Sigmoid colon (tissue), 7 donors: ENCODE results near the gene SPRED2. TPM values are rescaled to one million over a fixed set of nuclear protein-coding genes. Genes with fewer than 3 reads are reported as not detected.

Source experiments
- DNase-seq: peaks from one replicate; pipeline ENCODE4 v3.0.0-alpha.2; 2019
- H3K27ac ChIP-seq, 4 donors: fragments of 200-600 bp; sonication (generic); one replicate each; pipeline ENCODE4 v1.5.1; 2016 to 2019; ENCODE audit warnings: mild to moderate bottlenecking in 1 of 4
- H3K27me3 ChIP-seq, 3 donors: fragments of 200-600 bp; sonication (generic); one replicate each; pipeline ENCODE4 v1.5.1; 2019; ENCODE audit warnings: mild to moderate bottlenecking in 1 of 3
- H3K36me3 ChIP-seq, 4 donors: fragments of 200-600 bp; sonication (generic); one replicate each; pipeline ENCODE4 v1.5.1; 2016 to 2019
- H3K4me1 ChIP-seq, 4 donors: fragments of 200-600 bp; sonication (generic); one replicate each; pipeline ENCODE4 v1.5.1; 2017 to 2019
- H3K4me3 ChIP-seq, 4 donors: fragments of 200-600 bp; sonication (generic); one replicate each; pipeline ENCODE4 v1.5.1; 2017 to 2019; ENCODE audit warnings: mild to moderate bottlenecking in 2 of 4, moderate library complexity in 1 of 4
- H3K9me3 ChIP-seq, 4 donors: fragments of 200-600 bp in 3 of 4; sonication (generic) in 3 of 4; one replicate each; pipeline versions ENCODE4 v1.5.1 to v1.6.1; 2013 to 2019
- CTCF ChIP-seq, 4 experiments: fragments of 450-650 bp in 3 of 4; fragments of 200-600 bp in 1 of 4; IDR thresholded peaks; one replicate each; pipeline ENCODE4 v1.5.1; 2016 to 2019; ENCODE audit warnings: antibody characterized with exemption in 4 of 4, mild to moderate bottlenecking in 3 of 4, moderate library complexity in 2 of 4
- EP300 ChIP-seq, 4 donors: sonication (generic); formaldehyde crosslinking; IDR thresholded peaks; one replicate each; pipeline ENCODE4 v1.6.1; 2017; ENCODE audit warnings: antibody characterized with exemption in 4 of 4
- POLR2A ChIP-seq, 2 donors: fragments of 450-650 bp; IDR thresholded peaks; one replicate each; pipeline ENCODE4 v1.6.1; 2016; ENCODE audit warnings: antibody characterized with exemption in 2 of 2, mild to moderate bottlenecking in 2 of 2, moderate library complexity in 2 of 2
- POLR2AphosphoS5 ChIP-seq, 4 donors: sonication (generic); formaldehyde crosslinking; IDR thresholded peaks; one replicate each; pipeline ENCODE4 v1.6.1; 2017; ENCODE audit warnings: antibody characterized with exemption in 4 of 4
- WGBS, 2 donors: extraction: QIAGEN DNeasy Blood & Tissue Kit; methylation state at CpG; one replicate each; pipeline ENCODE4 v1.1.7; 2013; 5-methylcytosine and 5-hydroxymethylcytosine counted together
- intact Hi-C: fragments of 100-400 bp; cut with DNase I; formaldehyde crosslinking; loops from one replicate; pipeline ENCODE4 v1.15.1; 2023
- polyA plus RNA-seq, 3 donors: library from polyadenylated mRNA; stranded (reverse); fragments of 200-250 nt; gene quantifications; one replicate each; pipeline ENCODE4 v1.2.3, GENCODE V29; 2013
- total RNA-seq, 4 donors: library from RNA; depleted of rRNA; stranded (reverse); fragments of >200 nt; gene quantifications; one replicate each; pipeline ENCODE4 v1.1.0, GENCODE V29; 2016
- donor health status: healthy with polysubstance abuse.
- donor health status: Bipolar disorder and iron deficiency.
- donor health status: healthy.

Gene SPRED2
- total and polyA plus RNA-seq, 7 donors = 6.1 to 31.2 (median 13.0) TPM

- no peak for TF ChIP-seq CTCF (IDR thresholded peaks at IDR 0.05)
- TF ChIP-seq POLR2A (IDR thresholded peaks at IDR 0.05) = no peak
- TF ChIP-seq POLR2AphosphoS5 (IDR thresholded peaks at IDR 0.05) = no peak
- no peak for TF ChIP-seq EP300 (IDR thresholded peaks at IDR 0.05)
- 18 to 61% methylated on average over 1 of the region's 1 CpG for WGBS, 2 donors
- intact Hi-C loops = no loop called here
Measured at GRCh38 chr2:65373365-65373918, 59.0 kb downstream of the SPRED2 start.

GRCh38 chr2:65372619-65373018 lies 59.8 kb downstream of the SPRED2 start:
- WGBS, 2 donors = 91 to 100% methylated on average over 1 of the region's 1 CpG

More at GRCh38 chr2:65373365-65373918, 59.0 kb downstream of the SPRED2 start:
- DNase-seq = no peak
- Histone ChIP-seq H3K4me1 (peaks cover 0 to 8% (median 6%) of the 10 kb centered on the region in 4 donors), H3K27ac (no peak overlapping the region), H3K36me3 (no peaks in the 10 kb centered on the region), H3K4me3 (no peak overlapping the region), H3K9me3 (no peaks in the 10 kb centered on the region), H3K27me3 (no peaks in the 10 kb centered on the region)

GRCh38 chr2:65371074-65371434 lies 61.3 kb downstream of the SPRED2 start:
- intact Hi-C loops = no loop called here
- no peaks in the 10 kb centered on the region for H3K36me3 ChIP-seq
- 83 to 95% methylated on average over 4 of the region's 4 CpGs for WGBS, 2 donors
- no peaks in the 10 kb centered on the region for H3K9me3 ChIP-seq
- no peaks in the 10 kb centered on the region for H3K27me3 ChIP-seq
- DNase-seq = no peak
- TF ChIP-seq POLR2AphosphoS5 (IDR thresholded peaks at IDR 0.05) (no peak), EP300 (IDR thresholded peaks at IDR 0.05) (no peak), CTCF (IDR thresholded peaks at IDR 0.05) (no peak), POLR2A (IDR thresholded peaks at IDR 0.05) (no peak)
- no peak overlapping the region for H3K4me3 ChIP-seq
- H3K27ac ChIP-seq = no peak overlapping the region
- H3K4me1 ChIP-seq = peaks cover 0 to 27% (median 23%) of the 10 kb centered on the region in 4 donors

More at GRCh38 chr2:65372619-65373018, 59.8 kb downstream of the SPRED2 start:
- Histone ChIP-seq H3K4me1 (peaks cover 0 to 11% (median 8%) of the 10 kb centered on the region in 4 donors), H3K27me3 (no peaks in the 10 kb centered on the region), H3K9me3 (no peaks in the 10 kb centered on the region), H3K4me3 (no peak overlapping the region), H3K36me3 (no peaks in the 10 kb centered on the region), H3K27ac (no peak overlapping the region)
- no peak for DNase-seq
- intact Hi-C loops = no loop called here
- TF ChIP-seq POLR2A (IDR thresholded peaks at IDR 0.05) (no peak), CTCF (IDR thresholded peaks at IDR 0.05) (no peak), POLR2AphosphoS5 (IDR thresholded peaks at IDR 0.05) (no peak), EP300 (IDR thresholded peaks at IDR 0.05) (no peak)

GRCh38 chr2:65370387-65371073 lies 61.9 kb downstream of the SPRED2 start:
- TF ChIP-seq POLR2AphosphoS5 (IDR thresholded peaks at IDR 0.05) (no peak), CTCF (IDR thresholded peaks at IDR 0.05) (no peak), POLR2A (IDR thresholded peaks at IDR 0.05) (no peak), EP300 (IDR thresholded peaks at IDR 0.05) (no peak)
- DNase-seq = no peak
- no peak overlapping the region for H3K4me3 ChIP-seq
- H3K36me3 ChIP-seq = no peaks in the 10 kb centered on the region
- no peak overlapping the region for H3K27ac ChIP-seq
- H3K9me3 ChIP-seq = no peaks in the 10 kb centered on the region
- H3K4me1 ChIP-seq = peaks cover 0 to 31% (median 26%) of the 10 kb centered on the region in 4 donors
- intact Hi-C loops = no loop called here
- no peaks in the 10 kb centered on the region for H3K27me3 ChIP-seq
- 73 to 88% methylated on average over 5 of the region's 5 CpGs for WGBS, 2 donors
